BE2C (cell line): ENCODE results near the gene CDH22.

Experiments
- DNase-seq: peaks from one replicate; pipeline ENCODE4 v3.0.0-alpha.2; 2020
- H3K27me3 ChIP-seq: fragments of 250-450 bp; sonication (Bioruptor Pico); 2 replicates; pipeline ENCODE4 v1.5.1; 2020; ENCODE audit warnings: mild to moderate bottlenecking
- H3K36me3 ChIP-seq: fragments of 250-450 bp; sonication (Bioruptor Pico); 2 replicates; pipeline ENCODE4 v1.5.1; 2020; ENCODE audit warnings: mild to moderate bottlenecking
- H3K4me1 ChIP-seq: fragments of 250-450 bp; sonication (Bioruptor Pico); 2 replicates; pipeline ENCODE4 v1.5.1; 2020
- H3K4me3 ChIP-seq: 2 replicates; pipeline ENCODE4 v1.5.1; 2011; ENCODE audit warnings: low read depth, low read length
- H3K9me3 ChIP-seq: fragments of 250-450 bp; sonication (Bioruptor Pico); 2 replicates; pipeline ENCODE4 v1.5.1; 2020
- TF ChIP-seq, protein P1 (sequence below): IDR thresholded peaks from 2 replicates; pipeline ENCODE4 v1.5.1; 2012; ENCODE audit warnings: mild to moderate bottlenecking, low read depth, low read length

The CDH22 gene

GRCh38 chr20:46237736-46238135 lies 70.6 kb downstream of the CDH22 start:
- Histone ChIP-seq H3K4me1 (peaks cover 7% of the 10 kb centered on the region), H3K27me3 (no peaks in the 10 kb centered on the region), H3K36me3 (no peaks in the 10 kb centered on the region), H3K4me3 (no peak overlapping the region), H3K9me3 (no peaks in the 10 kb centered on the region)
- TF ChIP-seq, protein P1, sequence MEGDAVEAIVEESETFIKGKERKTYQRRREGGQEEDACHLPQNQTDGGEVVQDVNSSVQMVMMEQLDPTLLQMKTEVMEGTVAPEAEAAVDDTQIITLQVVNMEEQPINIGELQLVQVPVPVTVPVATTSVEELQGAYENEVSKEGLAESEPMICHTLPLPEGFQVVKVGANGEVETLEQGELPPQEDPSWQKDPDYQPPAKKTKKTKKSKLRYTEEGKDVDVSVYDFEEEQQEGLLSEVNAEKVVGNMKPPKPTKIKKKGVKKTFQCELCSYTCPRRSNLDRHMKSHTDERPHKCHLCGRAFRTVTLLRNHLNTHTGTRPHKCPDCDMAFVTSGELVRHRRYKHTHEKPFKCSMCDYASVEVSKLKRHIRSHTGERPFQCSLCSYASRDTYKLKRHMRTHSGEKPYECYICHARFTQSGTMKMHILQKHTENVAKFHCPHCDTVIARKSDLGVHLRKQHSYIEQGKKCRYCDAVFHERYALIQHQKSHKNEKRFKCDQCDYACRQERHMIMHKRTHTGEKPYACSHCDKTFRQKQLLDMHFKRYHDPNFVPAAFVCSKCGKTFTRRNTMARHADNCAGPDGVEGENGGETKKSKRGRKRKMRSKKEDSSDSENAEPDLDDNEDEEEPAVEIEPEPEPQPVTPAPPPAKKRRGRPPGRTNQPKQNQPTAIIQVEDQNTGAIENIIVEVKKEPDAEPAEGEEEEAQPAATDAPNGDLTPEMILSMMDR: no peak
- no peak for DNase-seq

DNA sequence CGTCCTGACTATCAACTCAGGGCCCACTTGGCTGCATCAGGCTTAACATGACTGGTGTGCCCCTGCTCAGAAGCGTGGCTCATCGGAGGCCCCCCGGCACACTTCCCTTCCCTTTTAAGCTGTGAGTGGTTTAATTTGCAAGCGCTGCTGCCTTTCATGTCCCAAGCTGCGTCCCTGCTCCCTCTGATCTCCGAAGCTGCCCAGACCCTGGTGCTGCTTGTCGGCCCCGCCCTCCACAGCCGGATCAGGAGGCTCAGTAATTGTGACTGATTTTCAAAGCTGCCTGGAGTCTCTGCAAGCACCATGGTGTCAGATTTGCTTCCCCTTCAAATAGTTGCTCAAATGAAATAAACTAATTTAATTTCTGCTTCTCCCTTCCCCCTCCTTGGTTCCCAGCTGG lies 71.1 kb downstream of the CDH22 start:
- H3K4me1 ChIP-seq: peaks cover 9% of the 10 kb centered on the region
- H3K9me3 ChIP-seq: no peaks in the 10 kb centered on the region
- TF ChIP-seq, protein P1: no peak
- no peaks in the 10 kb centered on the region for H3K27me3 ChIP-seq
- H3K4me3 ChIP-seq: no peak overlapping the region
- DNase-seq: no peak
- H3K36me3 ChIP-seq: no peaks in the 10 kb centered on the region

DNA sequence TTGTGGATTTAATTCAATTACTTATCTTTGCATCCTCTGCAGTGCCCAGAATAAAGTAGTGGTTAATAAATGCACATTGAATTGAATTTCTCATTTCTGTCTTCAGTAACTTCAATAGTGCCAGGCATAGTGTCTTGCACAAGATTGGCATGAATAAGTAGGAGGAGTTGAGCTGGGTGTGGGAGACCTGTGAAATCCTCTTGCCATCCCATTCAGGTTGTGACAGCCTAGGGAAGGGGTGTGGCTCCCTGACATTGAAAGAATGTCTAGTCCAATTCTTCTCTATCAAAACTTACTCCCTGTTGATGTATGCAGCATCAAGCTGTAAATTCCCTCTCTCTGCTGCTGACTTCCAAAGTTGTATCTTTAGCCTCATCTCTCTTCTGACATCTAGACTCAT lies 73.2 kb downstream of the CDH22 start:
- Histone ChIP-seq H3K4me1 (peaks cover 14% of the 10 kb centered on the region), H3K27me3 (no peaks in the 10 kb centered on the region), H3K9me3 (no peaks in the 10 kb centered on the region), H3K4me3 (no peak overlapping the region), H3K36me3 (no peaks in the 10 kb centered on the region)
- TF ChIP-seq, protein P1: no peak
- DNase-seq: no peak

DNA sequence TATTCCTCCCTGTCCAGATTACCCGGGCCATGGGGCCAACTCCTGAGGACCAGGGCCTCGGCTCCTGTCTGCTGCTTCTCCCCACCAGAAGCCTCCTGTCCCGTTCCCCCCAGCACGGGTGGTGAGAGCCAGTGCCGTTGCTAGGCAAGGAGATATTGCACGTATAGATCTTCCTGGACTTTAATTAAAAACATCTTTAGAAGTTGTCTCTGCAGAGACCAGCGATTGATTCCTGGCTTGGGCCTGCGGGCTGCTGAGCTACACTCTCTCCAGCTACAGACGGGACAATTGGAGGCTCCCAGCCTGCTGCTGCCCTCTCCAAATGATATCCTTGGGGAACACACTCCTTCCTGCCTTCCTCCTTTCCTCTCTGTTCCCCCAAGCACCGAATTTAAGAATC lies 74.6 kb downstream of the CDH22 start:
- Histone ChIP-seq H3K36me3 (no peaks in the 10 kb centered on the region), H3K4me3 (no peak overlapping the region), H3K4me1 (peaks cover 21% of the 10 kb centered on the region), H3K27me3 (no peaks in the 10 kb centered on the region), H3K9me3 (no peaks in the 10 kb centered on the region)
- DNase-seq: no peak
- TF ChIP-seq, protein P1: no peak

DNA sequence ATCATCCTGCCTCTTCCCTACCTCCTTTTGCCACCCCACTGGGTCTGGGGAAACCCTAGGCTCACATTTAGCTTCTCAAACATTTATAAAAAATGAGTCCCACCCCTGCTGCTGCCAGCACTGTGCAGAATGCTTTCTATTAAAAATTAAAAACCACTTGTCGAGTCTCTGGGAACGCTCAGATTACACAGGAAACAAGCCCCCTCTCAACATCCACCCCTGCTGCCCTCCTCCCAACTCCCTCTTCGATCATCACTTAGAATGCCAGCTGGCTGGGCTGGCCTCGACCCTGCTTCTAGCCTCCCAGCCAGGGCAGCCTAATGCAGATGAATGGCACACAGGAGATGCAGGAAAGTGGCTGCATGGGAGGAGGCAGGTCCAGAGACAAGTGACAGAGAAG lies 75.8 kb downstream of the CDH22 start:
- Histone ChIP-seq H3K9me3 (no peaks in the 10 kb centered on the region), H3K4me1 (peaks cover 24% of the 10 kb centered on the region), H3K4me3 (no peak overlapping the region), H3K36me3 (no peaks in the 10 kb centered on the region), H3K27me3 (no peaks in the 10 kb centered on the region)
- TF ChIP-seq, protein P1: no peak
- DNase-seq: no peak

DNA sequence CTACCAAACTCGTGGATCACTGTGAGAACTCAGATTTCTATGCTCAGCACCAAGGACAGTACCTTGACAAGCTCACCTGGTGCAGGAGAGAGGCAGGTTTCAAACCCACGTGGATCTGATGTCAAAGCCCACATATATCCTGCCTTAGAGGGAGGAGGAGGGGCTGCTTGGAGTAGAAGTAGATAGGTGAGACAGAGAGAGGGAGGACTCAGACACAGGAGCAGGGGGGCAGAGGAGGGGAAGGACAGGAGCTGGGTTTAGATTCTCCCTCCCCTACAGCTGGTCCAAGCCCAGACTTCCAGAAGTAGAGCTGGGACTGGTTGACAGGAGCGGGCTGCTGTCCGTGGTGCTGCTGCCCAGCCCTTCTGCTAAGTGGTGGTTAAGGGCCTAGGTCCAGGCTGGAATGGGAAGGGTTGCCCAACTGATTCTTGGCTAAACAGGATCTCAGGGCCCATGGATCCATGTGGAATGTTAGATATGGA lies 77.5 kb downstream of the CDH22 start:
- TF ChIP-seq, protein P1: no peak
- DNase-seq: no peak
- H3K4me3 ChIP-seq: no peak overlapping the region
- H3K27me3 ChIP-seq: no peaks in the 10 kb centered on the region
- peaks cover 24% of the 10 kb centered on the region for H3K4me1 ChIP-seq
- H3K9me3 ChIP-seq: no peaks in the 10 kb centered on the region
- no peaks in the 10 kb centered on the region for H3K36me3 ChIP-seq
